ENCODE data around the gene CCDC33. TPM values are rescaled to one million over a fixed set of nuclear protein-coding genes. Genes with fewer than 3 reads are reported as not detected.
A peak's percentile ranks its signal among the peaks of the same experiment; 100 is the strongest.

CCDC33 gene
- total RNA-seq, 1 donor from 2014 or later, result 0.51 TPM

DNA sequence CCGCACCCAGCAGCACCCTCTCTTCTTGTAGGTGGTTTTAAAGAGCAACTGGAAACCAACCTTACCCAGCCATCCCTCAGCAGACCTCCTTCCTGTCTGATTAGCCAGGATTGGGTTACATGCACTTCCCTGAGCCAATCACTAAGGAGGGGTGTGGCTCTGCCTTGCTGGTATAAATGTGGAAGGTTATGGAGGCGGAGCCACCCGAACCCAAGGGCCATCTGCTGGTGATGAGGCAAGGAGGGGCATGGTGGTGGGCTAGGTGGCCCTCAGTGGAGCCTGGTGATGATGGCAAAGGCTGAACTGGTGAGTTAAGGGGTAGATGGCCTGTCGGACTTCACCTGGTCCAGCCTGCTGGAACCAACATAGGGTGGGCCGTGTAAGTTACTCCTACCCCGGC, 39.8 kb downstream of the CCDC33 start:
- no peaks in the 10 kb centered on the region for H3K4me1 Mint-ChIP-seq (ENCODE audit: unreplicated experiment)
- H3K36me3 Mint-ChIP-seq (ENCODE audit: low read depth, unreplicated experiment), result no peaks in the 10 kb centered on the region
- peaks cover 5% of the 10 kb centered on the region for H3K27me3 Mint-ChIP-seq (ENCODE audit: unreplicated experiment)
- TF ChIP-seq, protein P1, sequence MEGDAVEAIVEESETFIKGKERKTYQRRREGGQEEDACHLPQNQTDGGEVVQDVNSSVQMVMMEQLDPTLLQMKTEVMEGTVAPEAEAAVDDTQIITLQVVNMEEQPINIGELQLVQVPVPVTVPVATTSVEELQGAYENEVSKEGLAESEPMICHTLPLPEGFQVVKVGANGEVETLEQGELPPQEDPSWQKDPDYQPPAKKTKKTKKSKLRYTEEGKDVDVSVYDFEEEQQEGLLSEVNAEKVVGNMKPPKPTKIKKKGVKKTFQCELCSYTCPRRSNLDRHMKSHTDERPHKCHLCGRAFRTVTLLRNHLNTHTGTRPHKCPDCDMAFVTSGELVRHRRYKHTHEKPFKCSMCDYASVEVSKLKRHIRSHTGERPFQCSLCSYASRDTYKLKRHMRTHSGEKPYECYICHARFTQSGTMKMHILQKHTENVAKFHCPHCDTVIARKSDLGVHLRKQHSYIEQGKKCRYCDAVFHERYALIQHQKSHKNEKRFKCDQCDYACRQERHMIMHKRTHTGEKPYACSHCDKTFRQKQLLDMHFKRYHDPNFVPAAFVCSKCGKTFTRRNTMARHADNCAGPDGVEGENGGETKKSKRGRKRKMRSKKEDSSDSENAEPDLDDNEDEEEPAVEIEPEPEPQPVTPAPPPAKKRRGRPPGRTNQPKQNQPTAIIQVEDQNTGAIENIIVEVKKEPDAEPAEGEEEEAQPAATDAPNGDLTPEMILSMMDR (IDR thresholded peaks at IDR 0.05; ENCODE audit: unreplicated experiment), result no peak
- no peaks in the 10 kb centered on the region for H3K9me3 Mint-ChIP-seq (ENCODE audit: unreplicated experiment)
- DNase-seq (ENCODE audit: low spot score), result no peak
- no peak overlapping the region for H3K4me3 Mint-ChIP-seq (ENCODE audit: unreplicated experiment)
- no peak overlapping the region for H3K27ac Mint-ChIP-seq (ENCODE audit: unreplicated experiment)

GRCh38 chr15:74276560-74276959, 40.4 kb downstream of the CCDC33 start:
- Mint-ChIP-seq H3K27ac (ENCODE audit: unreplicated experiment) (no peak overlapping the region), H3K9me3 (ENCODE audit: unreplicated experiment) (no peaks in the 10 kb centered on the region), H3K4me3 (ENCODE audit: unreplicated experiment) (peak overlapping the region; percentile 6), H3K4me1 (ENCODE audit: unreplicated experiment) (no peaks in the 10 kb centered on the region), H3K27me3 (ENCODE audit: unreplicated experiment) (peaks cover 5% of the 10 kb centered on the region), H3K36me3 (ENCODE audit: low read depth, unreplicated experiment) (no peaks in the 10 kb centered on the region)
- no peak for DNase-seq (ENCODE audit: low spot score)
- TF ChIP-seq, protein P1 (IDR thresholded peaks at IDR 0.05; ENCODE audit: unreplicated experiment), result no peak

GRCh38 chr15:74277242-74277810, 41.2 kb downstream of the CCDC33 start:
- H3K27ac Mint-ChIP-seq (ENCODE audit: unreplicated experiment), result no peak overlapping the region

GRCh38 chr15:74278207-74278606, 42.1 kb downstream of the CCDC33 start:
- Mint-ChIP-seq H3K27ac (ENCODE audit: unreplicated experiment) (no peak overlapping the region), H3K9me3 (ENCODE audit: unreplicated experiment) (no peaks in the 10 kb centered on the region), H3K4me1 (ENCODE audit: unreplicated experiment) (no peaks in the 10 kb centered on the region), H3K4me3 (ENCODE audit: unreplicated experiment) (no peak overlapping the region), H3K36me3 (ENCODE audit: low read depth, unreplicated experiment) (no peaks in the 10 kb centered on the region), H3K27me3 (ENCODE audit: unreplicated experiment) (peaks cover 5% of the 10 kb centered on the region)
- no peak for DNase-seq (ENCODE audit: low spot score)
- TF ChIP-seq, protein P1 (IDR thresholded peaks at IDR 0.05; ENCODE audit: unreplicated experiment), result no peak

More at GRCh38 chr15:74277242-74277810, 41.2 kb downstream of the CCDC33 start:
- DNase-seq (ENCODE audit: low spot score), result no peak
- no peaks in the 10 kb centered on the region for H3K4me1 Mint-ChIP-seq (ENCODE audit: unreplicated experiment)
- no peaks in the 10 kb centered on the region for H3K9me3 Mint-ChIP-seq (ENCODE audit: unreplicated experiment)
- TF ChIP-seq, protein P1 (IDR thresholded peaks at IDR 0.05; ENCODE audit: unreplicated experiment), result no peak
- no peaks in the 10 kb centered on the region for H3K36me3 Mint-ChIP-seq (ENCODE audit: low read depth, unreplicated experiment)
- no peak overlapping the region for H3K4me3 Mint-ChIP-seq (ENCODE audit: unreplicated experiment)
- H3K27me3 Mint-ChIP-seq (ENCODE audit: unreplicated experiment), result peaks cover 5% of the 10 kb centered on the region

- TF ChIP-seq, protein P1 (IDR thresholded peaks at IDR 0.05; ENCODE audit: unreplicated experiment), result no peak
- Mint-ChIP-seq H3K4me1 (ENCODE audit: unreplicated experiment) (no peaks in the 10 kb centered on the region), H3K4me3 (ENCODE audit: unreplicated experiment) (no peak overlapping the region), H3K9me3 (ENCODE audit: unreplicated experiment) (no peaks in the 10 kb centered on the region), H3K36me3 (ENCODE audit: low read depth, unreplicated experiment) (no peaks in the 10 kb centered on the region), H3K27me3 (ENCODE audit: unreplicated experiment) (peaks cover 2% of the 10 kb centered on the region), H3K27ac (ENCODE audit: unreplicated experiment) (no peak overlapping the region)
- DNase-seq (ENCODE audit: low spot score), result no peak
Measured at GRCh38 chr15:74281147-74282133, 45.3 kb downstream of the CCDC33 start.
